GM21381 (cell line): ENCODE data around the gene ARL8A.
"Not testable (repeated sequence)": the region's sequence is repeated elsewhere in the genome, so short reads cannot be mapped to it uniquely, and the experiment has no call there.

ENCODE experiments used
- ATAC-seq: cut with Tn5 transposase; IDR thresholded peaks from one replicate; pipeline ENCODE4 v1.9.1; 2021; ENCODE audit warnings: mild to moderate bottlenecking, moderate library complexity; ENCODE audit not compliant: unreplicated experiment

ARL8A gene

DNA sequence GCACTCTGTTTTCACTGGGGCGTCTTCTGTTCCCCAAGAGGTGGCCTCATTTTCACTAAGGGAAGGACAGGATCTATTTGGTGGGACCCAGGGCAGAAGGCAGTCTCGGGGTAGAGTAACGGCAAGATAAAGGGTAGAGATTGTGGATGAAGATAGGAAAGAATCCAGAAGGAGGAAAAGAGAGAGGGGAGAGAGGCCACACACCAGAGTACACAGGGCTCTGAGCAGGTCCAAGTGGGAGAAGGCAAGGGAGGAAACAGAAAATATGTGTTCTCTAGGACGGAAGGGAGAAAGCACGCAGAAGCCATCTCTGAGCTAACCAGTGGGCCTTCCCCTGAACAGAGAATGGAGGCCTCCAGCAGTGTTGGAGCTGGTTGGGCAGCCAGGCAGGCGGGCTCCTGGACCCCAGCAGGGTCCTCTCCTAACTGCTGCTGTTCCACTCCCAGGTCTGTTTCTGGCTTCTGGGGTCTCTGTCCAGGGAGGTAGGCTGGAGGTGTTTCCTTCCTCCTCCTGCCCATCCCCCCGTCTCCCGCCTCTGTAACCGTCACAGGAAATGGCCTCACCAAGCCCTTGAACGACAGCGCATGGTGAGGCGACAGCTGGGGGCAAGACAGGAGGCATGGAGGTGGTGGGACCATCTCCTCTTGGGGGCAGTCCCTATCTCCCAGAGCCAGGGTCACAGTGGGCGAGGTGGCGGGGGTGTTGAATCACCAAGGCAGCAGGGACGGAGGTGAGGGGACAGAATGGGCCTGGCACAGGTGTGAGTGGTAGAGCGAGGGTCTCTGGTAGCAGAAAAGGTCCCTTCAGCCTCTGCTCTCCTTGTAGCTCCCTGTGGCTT is 15.2 kb upstream of the ARL8A start:
- peak; percentile 26 for ATAC-seq

DNA sequence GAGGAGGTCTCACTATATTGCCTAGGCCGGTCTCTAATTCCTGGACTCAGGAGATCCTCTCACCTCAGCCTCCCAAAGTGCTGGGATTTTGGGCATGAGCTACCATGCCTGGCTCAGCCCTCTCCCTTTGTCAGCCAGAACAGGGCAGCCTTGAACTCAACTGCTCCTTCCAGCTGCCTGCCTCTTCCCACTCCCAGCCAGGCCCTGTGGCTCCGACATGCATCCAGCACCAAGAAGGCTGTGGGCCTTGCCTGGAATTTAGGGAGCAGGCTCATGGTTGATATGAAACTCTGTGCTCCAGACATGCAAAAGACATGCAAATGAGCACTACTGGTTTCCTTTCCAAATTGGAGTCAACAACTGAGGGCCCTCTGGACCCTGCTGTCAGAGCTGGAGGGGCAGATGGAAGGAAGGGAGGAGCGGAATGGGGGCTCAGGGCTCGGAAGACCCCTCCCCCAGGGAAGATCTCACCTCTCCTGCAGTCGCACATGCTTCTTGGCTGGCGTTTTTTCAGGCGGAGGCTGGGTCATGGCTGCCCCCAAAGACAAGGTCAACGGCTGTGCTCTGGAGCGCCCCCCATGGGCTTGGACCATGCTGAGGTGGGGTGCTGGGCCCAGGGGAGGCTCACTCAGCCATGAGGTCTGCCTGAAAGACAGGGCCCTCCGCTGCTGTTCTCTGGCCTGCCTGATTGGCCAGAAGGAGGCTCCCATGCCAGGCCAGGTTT is 14.4 kb upstream of the ARL8A start:
- no peak for ATAC-seq

DNA sequence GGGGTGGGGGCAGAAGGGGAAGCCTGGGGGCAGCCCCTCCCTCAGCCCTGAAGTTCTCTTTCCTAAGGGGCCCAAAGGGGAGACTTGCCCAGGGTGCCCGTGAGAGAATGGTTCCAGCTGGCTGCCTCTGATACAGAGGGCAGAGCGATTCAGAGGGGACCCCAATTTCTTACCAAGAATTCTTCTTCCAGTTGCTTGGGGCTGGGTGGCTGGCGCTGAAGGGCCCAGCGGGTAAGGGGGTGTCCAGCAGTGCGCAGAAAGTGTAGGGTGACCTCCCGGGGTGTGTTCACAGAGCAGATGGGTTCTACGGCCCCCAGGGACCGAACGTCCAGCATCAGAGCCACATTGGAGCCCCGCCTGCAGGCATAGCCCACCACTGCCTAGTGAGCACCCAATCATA is 13.4 kb upstream of the ARL8A start:
- no peak for ATAC-seq

DNA sequence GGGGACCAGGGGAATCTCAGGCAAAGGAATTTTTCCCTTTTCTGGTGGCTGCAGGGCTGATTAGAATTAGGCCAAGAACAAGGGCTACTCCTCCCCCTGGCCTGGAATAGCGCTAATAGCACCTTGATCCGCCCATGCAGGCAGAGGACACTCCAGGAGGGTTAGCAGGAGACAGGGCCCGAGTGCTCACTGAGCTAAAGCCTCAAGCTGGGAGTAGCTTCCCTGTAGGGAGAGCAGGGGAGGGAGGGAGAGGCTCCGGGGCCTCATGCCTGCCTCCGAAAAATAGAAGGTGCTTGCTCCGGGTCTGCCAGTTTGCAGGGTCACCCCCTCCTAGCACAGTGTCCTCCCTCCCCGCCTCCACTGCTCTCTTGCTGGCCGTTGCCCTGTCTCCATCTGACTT is 12.1 kb upstream of the ARL8A start:
- ATAC-seq = no peak

DNA sequence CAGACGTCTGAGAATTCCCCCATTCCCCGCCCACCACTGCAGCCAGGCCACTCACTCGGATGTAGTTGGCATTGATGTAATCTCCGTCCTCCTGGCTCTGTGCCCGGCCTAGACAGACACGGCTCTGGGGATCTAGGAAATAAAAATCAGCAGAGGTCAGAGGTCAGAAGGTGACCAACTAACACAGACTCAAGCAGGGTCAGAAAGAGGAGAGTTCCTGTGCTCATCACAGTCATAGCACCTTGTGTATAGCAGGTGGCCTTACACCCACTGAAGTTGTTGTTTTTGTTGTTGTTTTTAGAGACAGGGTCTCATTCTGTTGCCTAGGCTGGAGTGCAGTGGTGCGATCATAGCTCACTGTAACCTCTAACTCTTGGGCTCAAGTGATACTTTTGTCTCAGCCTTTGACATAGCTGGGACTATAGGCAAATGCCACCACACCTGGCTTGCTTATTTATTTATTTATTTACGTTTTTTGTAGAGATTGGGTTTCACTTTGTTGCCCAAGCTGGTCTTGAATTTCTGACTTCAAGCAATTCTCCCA is 11.0 kb upstream of the ARL8A start:
- ATAC-seq = no peak

DNA sequence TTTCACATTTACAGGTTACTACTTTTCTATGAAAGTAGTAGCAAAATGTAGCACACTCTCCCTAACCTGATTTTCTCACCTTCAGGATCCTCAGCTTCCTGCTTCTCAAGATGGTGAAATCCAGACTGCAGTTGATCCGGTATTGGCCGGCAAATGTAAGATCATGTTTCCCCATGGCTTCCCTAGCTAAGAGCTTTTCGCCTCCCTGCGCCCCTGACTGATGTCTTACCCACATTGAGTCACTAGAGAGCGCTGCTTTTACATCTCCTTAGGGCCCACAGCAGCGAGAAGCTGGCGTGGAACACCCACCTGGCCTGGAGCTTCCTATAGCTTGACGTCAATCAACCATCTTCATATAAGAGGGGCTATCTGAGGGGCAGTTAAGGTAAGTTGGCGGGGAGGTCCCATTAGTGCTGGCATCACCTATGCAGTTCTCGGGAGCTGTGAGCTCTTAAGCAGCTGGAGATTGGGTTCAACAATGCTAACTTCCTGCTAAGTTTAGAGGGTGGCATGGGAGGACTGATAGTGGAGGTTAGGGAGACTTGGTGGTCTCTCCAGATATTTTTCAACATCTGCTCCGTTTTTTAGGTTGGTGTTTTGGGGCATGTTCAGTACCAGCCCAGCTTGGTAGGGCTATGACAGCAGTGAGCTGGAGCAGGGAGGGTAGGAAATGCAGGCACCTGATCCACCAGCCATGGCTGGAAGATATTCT is 10.4 kb upstream of the ARL8A start:
- ATAC-seq = no peak

DNA sequence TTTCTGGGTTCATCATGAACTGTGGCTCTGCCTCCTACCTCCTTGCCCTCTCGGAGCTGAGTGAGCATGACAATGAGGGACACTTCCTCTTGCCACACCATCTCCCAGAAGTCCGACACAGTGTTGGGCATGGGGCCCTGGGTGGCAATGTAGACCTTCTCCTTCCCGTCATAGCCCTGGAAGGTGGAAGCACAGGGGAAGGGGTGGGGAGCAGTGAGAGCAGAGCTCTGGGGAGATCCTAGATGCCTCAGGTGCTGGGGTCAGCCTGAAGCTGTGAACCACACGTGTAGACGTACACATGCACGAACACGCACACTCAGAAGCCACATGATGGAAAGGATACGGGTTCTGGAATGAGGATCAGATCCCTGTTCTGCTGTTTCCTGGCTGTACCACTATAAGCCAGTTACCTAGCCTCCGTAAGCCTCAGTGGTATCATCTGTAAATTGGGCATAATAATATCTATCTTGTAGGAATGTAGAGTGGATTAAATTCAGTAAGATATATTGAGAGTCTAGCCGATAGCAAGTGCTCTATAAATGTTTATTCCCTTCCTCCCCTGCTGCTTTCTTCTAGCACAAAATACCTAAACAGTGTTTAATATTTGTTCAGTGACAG is 9.7 kb upstream of the ARL8A start:
- no peak for ATAC-seq

DNA sequence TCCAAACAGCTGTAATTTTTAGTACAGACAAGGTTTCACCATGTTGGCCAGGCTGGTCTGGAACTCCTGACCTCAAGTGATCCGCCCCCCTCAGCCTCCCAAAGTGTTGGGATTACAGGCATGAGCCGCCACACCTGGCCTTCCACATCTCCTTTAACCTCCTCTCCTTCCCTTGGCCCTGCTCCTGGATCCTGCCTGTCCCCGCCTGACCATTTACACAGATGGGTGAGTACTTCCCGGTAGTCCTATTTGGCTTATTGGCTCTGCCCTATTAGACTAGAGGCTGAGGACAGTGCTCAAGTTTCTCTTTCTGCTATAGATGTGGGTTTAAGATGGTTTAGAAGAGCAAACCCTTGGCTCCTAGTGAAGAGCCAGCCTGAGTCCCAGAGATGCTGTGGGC is 8.7 kb upstream of the ARL8A start:
- no peak for ATAC-seq

DNA sequence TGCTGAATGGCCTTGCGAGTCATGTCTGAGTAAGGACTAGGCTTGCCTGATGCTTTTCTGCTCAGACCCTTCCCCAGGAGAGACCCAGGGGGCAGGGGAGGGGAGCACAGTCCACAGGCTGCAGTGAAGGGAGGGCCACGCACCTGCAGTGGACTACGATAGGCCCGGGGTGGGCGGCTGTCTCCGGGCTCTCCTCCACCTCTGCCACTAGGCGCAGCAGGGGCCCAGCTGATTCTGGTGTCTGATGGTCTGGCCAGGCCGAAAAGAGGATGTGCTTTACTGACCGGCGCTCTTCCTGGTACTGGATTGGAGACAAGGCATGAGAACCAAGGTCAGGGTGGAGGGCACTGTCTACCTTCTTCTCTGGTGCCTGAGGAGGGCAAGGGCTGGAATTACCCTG is 7.9 kb upstream of the ARL8A start:
- ATAC-seq = no peak

DNA sequence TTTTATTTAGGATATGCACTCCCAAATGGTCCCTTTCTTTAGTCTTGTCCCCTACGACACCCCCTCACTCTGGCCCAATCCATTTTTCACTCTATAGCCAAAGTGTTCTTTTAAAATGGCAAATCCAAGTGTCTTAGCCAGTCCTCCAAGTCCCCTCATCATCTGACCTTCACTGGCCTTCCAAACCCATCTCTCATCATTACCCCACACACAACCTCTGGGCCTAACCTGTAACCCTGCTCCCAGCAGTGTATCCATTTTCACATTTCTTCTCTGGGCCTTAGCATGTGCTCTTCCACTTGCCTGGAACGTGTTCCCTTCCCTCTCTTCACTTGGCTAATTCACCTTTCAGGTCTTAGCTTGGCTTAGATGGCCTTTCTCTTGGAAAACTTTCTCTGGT is 6.5 kb upstream of the ARL8A start:
- no peak for ATAC-seq

DNA sequence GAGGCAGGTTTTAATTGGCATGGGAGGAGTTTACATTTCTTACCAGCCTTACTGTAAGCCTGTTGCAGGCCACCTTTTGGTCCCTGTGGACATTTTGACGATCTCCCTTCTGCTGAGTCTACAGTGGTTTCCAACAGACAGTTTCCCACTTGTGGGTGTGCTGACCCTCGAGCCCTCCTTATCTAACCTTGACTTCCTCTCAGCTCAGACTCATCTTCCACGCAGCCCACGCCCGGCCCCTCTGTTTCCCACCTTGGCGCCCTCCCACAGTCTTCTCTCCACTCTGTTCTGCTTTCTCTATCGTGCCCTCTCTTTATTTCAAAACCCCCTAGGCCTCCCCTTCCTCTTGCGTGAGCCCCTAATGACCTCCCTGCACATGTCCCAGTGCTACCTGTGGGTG is 6.1 kb upstream of the ARL8A start:
- no peak for ATAC-seq

DNA sequence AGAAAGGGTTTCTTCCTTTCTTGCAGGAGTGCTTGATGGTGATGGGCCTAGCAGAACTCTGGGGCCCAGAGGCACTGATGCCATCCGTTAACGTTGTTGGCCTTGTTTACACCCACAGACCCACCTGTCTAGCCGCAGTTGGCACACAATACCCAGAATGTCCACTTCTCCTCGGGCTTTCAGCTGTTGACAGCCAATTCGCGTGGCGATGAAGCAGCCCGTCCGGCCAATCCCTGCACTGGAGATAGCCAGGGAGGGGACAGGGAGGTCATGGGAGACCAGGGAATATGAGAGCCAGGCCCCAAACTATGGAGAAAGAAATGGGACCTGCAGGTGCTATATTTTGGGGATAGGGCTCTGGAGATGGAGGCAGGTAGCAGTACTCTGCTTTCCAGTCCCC is 5.7 kb upstream of the ARL8A start:
- ATAC-seq = no peak

DNA sequence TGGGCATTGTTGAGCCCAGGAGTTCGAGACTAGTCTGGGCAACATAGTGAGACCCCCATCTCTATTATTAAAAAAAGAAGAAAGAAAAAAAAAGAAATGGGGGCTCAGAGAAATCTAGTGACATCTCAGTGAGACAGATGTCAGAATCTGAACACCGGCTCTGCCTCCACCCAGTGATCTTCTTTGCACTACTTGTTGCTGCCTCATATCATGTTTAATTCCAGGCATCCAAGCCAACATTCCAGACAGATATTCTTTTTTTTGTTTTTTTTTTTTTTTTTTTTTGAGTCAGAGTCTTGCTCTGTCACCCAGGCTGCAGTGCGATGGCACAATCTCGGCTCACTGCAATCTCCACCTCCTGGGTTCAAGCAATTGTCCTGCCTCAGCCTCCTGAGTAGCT is 5.0 kb upstream of the ARL8A start:
- ATAC-seq = no peak

DNA sequence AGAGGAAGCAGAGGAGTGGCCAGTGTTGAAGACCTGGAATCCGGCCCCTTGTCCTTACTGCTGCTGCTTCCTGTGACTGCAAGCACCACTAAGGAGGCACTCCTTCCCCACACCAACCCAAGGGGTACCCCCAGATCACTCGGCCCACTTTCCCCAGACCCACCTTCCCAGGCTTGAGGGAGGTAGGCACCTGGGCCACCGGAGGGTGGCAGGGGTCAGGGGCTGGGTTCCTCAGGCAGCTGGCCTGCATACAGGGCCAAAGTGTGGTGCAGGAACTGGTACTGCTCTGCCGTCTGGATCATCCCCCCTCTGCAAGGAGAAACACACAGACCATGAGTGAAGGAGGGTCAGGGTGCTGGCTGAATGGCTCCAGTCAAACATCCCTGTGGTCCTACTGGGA is 3.9 kb upstream of the ARL8A start:
- no peak for ATAC-seq

DNA sequence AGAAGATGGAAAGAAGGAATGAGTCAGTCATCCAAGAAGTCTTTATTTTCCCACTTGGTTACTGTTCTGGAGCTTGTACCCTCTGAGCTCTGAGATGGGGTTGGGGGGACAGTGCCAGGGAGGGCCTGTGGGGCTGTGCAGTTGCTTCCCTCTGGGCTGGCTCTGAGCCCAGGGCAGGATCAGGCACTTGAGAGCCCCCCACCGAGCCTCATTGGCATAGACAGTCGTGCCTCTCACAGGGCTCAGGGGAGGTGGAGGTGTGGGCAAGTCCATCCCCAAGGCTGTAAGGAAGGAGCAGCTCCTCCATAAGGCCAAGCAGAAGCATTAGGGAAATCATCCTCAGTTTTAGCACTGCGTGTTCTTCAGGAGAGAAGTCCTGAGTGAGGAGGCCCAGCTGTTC is 2.5 kb upstream of the ARL8A start:
- no peak for ATAC-seq

DNA sequence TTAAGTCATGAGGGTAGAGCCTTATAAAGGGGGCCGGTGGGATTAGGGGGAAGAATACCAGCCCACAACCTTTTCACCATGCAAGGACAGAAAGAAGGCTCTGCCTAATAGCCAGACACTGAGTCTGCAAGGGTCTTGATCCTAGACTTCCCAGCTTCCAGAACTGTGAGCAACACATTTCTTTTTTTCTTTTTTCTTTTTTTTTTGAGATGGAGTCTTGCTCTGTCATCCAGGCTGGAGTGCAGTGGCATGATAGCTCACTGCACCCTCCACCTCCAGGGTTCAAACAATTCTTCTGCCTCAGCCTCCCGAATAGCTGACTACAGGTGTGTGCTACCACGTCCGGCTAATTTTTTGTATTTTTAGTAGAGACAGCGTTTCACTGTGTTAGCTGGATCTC is 1.7 kb upstream of the ARL8A start:
- ATAC-seq = no peak

DNA sequence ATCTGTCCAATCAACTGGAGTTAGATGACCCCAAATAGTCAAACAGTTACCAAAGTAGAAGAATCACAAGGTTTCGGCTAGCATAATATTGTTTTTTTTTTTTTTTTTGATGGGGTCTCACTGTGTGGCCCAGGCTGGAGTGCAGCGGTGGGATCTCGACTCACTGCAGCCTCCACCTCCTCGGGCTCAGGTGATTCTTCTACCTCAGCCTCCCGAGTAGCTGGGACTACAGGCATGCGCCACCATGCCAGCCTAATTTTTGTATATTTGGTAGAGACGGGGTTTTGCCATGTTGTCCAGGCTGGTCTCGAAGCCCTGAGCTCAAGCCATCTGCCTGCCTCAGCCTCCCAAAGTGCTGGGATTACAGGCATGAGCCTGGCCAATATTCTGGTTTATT is 1.2 kb upstream of the ARL8A start:
- not testable (repeated sequence) for ATAC-seq

DNA sequence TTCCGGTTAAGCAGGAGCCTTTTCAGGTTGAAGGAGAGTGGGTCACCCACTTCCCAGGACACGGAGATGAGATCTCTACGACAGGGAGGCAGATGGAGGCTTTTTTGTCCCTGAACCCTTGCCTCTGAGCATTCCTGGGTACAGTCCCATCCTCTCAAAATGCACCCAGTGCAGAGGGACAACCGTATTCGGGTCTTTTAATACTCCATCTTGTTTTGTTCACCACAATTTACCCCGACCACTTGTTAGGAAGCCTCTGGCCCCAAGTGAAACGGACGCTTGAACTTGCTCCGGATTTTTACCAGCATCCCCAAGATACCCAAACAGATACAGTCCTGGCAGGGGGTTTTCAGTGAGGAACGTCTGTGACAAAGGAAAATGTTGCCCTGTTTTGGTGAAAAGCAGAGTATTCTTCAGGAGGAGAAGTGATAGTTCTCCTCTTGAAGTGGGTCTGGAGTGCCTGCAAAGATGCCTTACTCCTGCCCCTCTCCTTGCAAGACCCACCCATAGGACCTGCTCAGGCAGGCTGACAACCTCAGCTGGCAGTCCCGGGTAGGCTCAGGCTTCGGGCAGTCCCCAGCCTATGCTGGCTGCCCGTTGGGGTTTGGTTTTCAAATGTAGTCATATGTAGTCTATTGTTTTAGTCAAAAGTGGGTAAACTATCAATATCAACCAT is 669 bp upstream of the ARL8A start:
- ATAC-seq = no peak

DNA sequence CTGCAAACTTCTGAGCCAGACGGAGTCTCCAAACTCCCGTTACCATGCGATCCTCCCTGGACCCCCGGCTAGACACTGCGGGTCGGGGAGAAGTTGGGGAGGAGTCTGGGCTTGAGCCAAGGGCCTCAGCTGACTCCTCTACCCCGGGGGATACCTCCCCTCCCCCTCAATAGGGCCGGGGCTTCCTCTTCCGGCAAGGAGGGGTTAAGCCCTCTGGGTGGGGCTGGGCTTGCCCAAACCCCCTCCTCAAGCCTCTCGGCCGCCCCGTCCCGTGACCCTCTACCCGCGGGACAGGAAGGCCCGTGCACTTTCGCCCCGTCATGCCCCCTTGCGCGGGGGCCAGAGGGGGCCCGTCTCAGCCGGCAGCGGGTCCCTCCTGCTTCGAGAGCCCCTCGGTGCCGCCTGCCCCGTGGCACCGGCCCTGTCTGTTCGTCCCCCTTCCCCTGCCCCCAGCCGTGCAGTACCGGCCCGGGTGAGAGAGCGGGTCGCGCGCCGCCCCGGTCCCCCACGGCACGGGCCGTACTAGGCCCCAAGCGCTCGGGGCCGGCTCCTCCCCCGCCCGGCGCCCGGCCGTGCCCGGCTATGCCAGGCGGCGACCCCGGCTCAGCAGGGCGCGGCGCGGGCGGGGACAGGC is 652 bp downstream of the ARL8A start:
- ATAC-seq = peak; percentile 39
